ENCODE results near the gene TOX3. TPM values are rescaled to one million over a fixed set of nuclear protein-coding genes. Genes with fewer than 3 reads are reported as not detected.

TOX3 gene
- total RNA-seq, 1 donor from 2014 or later: not detected

DNA sequence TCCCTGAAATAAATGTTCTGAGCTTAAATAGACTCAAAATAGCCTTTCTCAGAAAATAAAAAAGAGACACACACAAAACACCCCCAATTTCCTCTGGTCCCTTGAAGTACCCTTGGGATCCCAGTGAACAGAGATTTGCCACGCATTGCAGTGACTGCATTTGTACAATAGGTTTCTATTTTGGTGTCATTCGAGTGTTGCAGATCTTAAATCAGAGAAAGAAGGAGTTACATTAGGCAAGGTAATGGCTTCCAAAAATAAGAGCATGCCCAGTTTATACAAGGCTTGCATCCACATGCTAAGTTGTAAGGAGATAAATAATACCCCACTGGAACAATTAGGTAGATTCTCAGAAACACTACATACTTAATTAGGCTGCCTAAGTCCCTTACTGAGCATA is 2.2 kb downstream of the TOX3 start:
- ATAC-seq: no peak
- DNase-seq: no peak
- intact Hi-C loops (cut with micrococcal nuclease): no loop called here

DNA sequence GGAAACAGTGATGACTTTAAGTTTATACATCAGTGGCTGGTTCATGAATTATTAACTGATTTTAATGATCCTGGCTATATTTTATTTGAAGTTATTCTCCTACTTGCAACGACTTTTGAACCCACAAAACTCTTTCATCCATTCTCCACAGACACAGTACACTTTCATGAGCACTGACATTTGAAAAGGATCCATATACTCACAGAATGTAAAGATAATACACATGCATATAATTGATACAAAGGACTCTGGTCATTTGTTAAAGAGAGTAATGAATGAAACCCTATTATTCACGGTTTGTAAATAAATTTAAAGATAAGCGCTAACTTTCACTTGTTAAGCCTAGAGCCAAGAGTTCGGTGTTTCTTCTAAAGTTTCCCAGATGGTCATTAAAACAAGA is 3.3 kb downstream of the TOX3 start:
- intact Hi-C loops (cut with micrococcal nuclease): no loop called here
- ATAC-seq: no peak

DNA sequence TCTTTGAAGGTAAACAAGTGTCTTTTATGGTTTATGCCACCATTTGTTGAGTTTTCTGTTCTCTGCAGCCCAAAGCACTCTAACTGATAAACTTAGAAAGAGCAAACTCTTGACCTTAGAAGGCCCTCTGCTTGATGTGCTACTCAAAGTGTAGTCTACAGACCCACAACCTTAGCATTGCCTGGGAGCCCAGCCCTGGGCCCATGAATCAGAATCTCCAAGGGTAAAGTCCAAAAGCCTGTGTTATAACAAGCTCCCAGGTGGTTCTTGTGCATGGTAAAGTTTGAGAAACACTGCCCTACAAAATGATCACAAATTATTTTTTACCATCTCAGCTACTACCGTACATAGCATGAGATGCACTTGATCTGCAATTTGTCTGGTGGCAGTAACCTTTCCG is 6.0 kb downstream of the TOX3 start:
- ATAC-seq: no peak
- intact Hi-C loops (cut with micrococcal nuclease): no loop called here

More for the DNA sequence above, 3.3 kb downstream of the TOX3 start:
- DNase-seq: no peak

DNA sequence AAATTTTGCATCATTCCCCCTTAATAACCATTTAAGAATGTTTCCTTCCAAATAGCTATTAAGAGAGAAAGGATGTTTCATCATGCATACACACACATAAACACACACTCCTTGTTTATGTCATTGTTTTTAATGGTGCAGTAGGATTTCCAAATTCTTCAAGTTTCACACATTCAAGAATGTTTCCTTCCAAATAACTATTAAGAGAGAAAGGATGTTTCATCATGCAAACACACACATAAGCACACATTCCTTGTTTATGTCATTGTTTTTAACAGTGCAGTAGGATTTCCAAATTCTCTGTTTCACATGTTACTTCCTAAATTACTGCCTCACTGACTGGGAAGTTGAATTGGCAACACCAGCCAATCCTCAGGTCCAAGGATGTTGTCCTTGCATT is 7.8 kb downstream of the TOX3 start:
- intact Hi-C loops (cut with micrococcal nuclease): no loop called here
- no peak for DNase-seq
- no peak for ATAC-seq

More for the DNA sequence above, 6.0 kb downstream of the TOX3 start:
- DNase-seq: no peak

DNA sequence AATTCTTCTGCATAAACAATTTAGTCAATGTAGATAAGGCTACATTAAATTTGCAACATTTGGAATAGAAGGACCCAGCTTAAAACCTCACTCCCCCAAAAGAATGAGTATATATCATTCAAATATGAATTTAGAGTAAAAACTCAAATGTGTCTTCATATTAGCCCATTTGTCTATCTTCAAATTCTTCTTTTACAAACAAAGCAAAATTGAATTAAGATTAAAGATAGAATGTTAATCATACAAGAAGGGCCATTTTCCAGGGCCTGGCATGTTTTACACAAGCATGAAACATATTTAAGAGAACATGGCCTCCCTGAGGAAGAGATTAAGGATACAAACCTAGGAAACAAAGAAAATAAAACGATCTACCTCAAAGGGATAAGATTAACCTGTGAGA is 8.4 kb downstream of the TOX3 start:
- ATAC-seq: no peak
- intact Hi-C loops (cut with micrococcal nuclease): no loop called here
- no peak for DNase-seq

DNA sequence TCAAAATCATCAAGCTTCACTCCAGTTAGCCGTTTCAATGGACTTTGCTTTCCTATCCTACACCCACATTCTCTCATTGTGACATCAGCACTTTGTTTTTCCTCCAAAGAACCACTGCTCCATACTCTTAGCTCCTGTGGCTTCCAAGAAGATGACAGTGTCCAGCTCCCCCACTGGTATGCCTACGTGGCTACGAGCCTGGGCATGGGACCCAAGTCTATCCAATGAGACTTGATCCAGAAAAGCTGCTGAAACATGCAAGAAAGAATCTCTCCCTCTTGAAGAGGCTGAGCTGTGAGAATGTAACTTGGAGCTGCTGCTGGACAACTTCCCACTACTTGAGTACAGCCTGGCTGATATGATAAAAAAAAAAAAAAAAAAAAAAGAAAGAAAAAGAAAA is 9.4 kb downstream of the TOX3 start:
- intact Hi-C loops (cut with micrococcal nuclease): no loop called here
- ATAC-seq: no peak
- DNase-seq: no peak

DNA sequence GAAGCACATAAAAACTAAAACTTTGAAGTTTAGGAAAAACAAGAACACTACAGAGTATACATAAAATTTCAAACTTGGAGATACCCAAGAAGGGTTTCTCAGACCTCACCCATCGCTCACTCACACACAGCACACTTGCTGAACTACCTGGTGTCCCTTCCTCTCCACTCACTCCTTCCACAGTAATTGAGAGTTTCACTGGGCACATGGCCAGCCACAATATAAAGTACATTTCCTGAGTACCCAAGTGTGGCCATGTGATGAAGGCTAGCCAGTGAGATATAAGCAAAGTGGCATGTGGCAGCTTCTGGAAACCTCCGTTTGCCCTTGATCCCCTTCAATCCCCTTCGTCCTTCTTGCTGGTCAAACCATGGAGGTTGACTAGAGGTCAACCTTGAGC is 11.9 kb downstream of the TOX3 start:
- no peak for DNase-seq
- no peak for ATAC-seq
- intact Hi-C loops (cut with micrococcal nuclease): no loop called here

DNA sequence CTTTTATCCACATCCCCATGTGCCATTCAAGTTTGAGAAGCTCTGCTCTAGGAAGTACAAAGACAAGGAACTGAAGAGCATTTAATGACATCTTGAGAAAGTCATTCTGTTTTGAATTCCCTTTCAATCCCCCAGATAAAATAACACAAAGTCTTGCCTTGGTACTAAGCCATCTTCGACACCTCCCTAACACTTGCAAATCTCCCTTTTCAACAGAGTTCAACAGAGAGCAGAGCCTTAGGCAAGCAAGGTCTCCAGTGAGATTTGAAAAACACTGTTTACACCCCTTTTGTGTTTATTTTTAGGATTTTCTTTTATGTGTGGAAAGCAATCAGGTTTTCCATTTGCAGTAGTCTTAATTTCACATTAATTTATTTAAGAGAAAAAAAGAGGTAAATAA is 13.6 kb downstream of the TOX3 start:
- DNase-seq (no peak), ATAC-seq (no peak)
- intact Hi-C loops (cut with micrococcal nuclease): no loop called here

DNA sequence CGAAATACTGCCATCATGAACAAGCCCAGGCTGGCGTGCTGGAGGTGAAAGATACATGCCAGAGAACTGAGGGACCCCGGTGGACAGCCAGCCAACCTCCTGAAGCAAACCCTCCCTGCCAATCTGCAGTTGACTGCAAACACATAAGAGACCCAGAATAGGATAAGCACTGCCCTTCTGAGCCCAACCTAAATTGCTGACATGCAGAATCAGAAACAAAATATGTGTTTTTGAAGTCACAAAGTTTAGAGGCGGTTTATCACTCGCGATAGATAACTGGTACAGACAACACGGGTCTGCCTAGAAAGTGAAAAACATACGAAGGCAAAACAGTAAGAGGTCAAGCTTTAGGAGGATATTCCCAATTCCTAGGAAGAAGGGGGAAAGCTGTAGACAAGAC is 14.6 kb downstream of the TOX3 start:
- no peak for ATAC-seq
- intact Hi-C loops (cut with micrococcal nuclease): no loop called here
- no peak for DNase-seq

DNA sequence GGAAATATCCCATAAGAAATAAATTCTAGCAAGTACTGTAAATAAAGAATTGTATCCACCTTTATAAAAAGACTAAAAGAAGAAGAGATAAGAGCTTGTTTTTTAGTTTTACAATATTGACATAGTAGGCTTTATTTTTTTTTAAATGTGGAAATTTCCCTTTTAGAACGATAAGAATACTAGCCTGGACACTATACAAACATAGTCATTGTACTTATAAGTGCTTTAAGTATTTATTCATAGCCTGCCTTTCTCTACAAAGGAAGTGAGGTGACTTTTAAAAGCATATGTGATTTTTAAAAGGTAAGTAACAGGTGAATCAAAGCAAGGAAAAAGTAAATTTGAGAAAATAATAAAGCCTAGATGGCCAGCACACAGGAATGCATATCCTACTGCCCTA is 17.7 kb downstream of the TOX3 start:
- no peak for DNase-seq
- intact Hi-C loops (cut with micrococcal nuclease): no loop called here
- no peak for ATAC-seq

DNA sequence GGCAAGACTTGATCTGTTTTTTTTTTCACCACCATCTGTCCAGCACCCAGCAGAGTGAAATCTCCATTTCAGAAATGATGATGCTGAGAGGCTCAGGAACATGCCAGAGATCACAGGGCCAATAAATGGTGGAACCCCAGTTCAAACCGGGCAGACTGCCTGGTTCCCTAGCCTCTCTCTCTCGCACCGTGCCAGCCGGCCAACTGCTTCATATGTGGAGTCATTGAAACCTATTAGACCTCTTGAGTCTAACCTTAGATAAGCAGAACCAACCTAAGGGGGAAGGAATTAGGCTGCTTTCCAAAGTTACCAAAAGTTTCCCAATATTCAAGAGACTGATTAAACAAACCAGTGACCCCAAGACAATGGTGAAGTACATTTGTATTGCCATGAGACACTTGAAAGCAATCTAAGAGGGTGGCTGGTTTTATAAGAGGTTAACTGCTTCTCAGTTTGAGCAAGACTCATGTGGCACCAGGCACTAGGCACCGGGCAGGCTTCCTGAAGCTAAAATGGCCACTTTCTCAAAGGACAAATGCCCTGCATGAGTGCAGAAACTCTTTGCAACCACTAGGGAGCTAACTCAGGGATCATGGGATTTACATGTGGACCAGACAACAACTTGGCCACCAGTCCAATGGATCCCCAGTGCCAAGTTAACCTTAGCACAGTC is 18.4 kb downstream of the TOX3 start:
- intact Hi-C loops (cut with micrococcal nuclease): no loop called here
- ATAC-seq: no peak
- no peak for DNase-seq

DNA sequence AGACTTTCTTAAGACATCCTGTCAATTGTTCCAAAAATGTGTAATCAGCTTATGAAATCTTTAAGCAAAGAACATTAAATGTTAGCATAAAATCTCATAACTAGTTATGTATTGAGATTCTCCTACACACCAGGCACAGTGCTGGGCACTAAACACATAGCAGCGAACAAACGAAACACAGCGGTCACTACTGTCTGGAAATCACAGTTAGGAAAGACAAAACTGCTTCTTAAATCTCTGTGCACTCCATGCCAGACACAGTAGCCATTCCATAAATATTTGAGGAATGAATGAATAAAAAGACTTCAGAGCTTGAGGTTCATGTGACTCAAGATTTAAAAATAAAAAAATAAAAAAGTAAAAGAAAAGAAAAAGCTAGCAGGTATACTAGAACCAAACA is 20.1 kb downstream of the TOX3 start:
- intact Hi-C loops (cut with micrococcal nuclease): no loop called here
- ATAC-seq (no peak), DNase-seq (no peak)

DNA sequence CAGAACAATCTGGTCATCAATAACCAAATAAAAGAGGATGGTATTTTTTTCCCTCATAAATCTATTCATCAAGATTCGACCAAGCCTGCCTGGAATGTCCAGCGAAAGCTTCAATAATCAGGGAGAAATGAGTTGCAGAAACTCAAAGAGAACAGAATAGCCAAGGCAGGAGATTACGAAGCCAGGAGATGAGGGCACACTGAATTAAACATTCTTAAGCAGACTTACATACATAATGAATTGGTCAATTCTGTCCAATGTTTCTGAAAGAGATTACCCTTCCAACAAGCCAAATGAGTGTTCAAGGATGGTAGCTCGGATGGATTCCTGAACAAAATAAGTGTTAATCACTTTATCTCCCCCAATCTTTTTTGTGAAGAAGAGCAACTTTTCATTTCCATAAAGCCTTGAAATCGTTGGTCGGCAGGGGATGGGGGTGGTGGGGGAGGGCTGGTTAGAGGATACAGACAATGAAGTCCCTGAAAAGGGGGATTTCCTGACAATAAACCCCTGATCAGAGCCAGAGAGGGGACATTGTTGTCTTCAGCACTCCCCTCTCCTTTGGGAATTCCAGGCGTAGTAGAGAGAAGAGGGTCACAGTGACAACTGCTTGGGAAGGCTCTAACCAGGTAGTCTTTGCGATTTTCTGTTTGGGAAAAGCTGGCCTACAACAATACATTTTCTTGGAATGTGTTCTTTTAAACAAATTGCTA is 20.7 kb downstream of the TOX3 start:
- no peak for ATAC-seq
- DNase-seq: no peak
- intact Hi-C loops (cut with micrococcal nuclease): no loop called here

DNA sequence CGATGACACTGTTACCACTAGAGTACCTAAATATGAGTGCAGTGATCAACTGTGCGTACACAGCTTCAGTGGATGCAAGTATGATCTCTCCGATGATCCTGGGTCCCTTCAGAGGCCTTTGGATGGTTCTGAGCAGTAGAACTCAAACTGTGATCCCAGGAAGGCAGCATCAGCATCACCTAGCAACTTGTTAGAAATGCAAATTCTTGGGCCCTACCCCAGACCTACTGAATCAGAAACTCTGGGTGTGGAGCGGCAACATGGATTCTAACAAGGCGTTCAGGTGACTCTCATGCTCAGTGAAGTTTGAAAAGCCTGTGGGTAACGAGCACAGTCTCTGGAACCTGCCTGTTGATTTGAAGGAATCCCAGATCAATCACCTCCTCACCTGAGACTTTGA is 25.4 kb downstream of the TOX3 start:
- no peak for DNase-seq
- intact Hi-C loops (cut with micrococcal nuclease): no loop called here
- ATAC-seq: no peak

DNA sequence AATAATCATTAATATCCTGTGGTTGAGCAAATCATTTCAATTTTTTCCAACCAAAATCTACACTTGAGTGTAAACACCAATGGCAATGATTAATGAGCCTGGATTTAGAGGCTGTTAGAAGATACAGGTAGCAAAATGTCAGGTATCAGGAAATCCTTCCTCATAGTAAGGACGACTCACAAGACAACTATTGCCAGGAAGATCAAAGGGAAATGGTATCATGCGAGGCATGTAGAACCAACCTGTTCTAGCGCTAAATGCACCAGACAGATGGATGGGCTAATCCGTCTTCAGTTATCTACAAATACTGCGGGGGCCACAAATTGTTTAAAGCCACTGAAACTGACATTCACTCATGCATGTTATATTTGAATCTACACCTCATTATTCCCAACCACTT is 28.1 kb downstream of the TOX3 start:
- DNase-seq (no peak), ATAC-seq (no peak)
- intact Hi-C loops (cut with micrococcal nuclease): no loop called here

DNA sequence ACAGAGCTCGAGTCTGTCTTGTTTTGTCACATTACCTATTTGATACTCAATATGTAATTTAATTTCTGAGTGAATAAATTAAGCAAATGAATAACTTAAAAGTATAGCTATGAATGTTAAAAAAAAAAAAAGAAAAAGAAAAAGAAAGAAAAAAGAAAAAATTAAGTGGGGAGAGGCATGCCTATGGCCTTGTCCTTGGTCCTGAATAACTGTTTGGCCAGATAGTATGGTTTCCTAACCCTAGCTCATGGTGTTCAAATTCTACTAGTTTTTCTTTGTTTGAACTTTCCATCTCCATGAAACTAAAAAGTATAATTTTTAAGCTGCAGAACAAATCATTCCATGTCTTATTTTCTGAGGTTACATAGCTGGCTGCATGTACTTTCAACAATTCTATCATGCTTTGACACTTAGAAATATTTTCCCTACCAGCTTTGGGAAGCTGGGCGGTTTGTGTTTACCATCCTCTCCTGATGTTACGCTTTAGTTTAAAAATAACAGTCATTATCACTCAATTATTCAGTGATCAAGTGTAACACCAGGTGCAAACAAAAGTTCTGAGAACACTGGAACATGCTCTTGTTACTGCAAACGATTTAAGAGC is 31.8 kb downstream of the TOX3 start:
- DNase-seq (no peak), ATAC-seq (no peak)
- intact Hi-C loops (cut with micrococcal nuclease): no loop called here

DNA sequence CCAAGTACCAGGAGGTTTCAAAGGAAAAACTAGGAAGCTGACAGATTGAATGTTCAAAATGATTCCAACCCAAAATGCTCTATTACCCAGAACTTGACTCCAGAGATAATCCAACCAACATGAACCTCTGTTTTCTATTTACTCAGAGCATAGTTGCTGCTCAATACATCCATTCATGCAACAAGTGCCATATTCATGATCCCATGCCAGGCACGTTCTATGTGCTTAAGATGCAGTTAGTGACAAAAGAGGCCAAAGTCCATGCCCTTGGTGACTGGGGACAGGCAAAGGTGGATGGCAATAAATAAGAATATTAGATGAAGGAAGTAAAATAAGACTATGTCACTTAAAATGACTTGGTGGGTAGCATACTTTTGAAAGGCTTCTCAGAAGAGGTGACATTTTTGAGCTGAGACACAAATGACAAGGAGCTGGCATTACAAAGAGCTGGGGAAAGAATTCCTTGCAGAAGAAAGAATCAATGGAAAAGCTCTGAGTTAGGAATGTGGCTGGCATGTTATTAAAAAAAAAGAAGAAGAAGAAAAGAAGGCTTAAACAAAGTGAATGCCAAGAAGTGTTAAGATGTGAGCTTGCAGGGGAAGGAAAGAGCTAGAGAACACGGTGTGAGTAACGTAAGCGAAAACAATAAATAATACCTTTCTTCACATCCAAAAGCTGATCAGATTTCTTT is 34.5 kb downstream of the TOX3 start:
- no peak for ATAC-seq
- intact Hi-C loops (cut with micrococcal nuclease): no loop called here
- no peak for DNase-seq

DNA sequence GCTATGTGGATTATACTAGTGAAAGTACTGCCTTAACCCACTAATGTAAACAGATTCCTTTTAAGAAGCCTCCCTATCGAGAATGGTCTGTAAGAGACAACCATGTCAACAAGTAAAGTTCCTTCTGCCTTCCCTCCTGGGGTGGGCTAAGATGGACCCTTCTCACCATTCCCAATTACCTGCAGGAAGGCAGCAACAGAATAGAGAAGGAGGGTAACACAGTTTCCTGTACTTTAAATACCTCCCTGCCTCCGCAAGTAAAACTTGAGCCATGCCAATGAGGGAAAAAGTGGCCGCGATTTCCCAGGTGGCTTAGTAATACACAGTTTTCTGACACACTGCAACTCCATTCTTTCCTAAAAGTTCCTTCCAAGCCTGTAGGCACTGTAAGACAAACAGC is 45.2 kb downstream of the TOX3 start:
- ATAC-seq (no peak), DNase-seq (no peak)
- intact Hi-C loops (cut with micrococcal nuclease): no loop called here

DNA sequence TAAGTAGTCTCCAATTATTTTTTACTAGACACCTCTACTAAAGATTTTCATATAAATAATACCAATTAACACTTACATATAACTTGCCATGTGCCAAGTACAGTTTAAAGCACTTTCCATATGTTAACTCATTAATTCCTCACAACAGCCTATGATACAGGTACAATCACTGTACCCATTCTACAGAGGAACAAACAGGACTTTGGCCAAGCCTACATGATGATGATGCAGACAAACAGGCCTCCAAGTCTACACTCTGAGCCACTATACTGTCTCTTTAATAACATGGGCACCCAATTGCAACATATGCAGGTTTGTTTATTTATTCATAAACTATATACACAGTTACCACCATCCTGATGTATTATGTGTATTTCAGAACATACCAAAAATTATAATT is 46.0 kb downstream of the TOX3 start:
- no peak for ATAC-seq
- no peak for DNase-seq
- intact Hi-C loops (cut with micrococcal nuclease): no loop called here

DNA sequence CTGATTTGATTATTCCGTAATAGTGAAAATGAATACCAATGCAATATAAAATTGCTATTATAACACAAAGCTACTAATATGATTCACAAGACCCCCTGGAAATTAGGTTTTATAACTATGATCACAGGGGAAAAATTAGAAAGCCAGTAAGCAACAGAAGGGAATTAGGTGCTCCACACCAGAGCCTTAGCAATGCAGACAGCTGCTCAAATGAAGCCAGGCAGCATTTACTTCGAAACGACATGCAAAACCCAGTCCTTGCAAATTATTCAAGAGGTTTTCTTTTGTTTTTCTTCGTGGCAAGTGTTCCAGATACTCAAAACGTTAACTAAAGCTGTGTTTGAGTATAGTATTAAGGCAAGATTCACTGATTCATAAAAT is 47.9 kb downstream of the TOX3 start:
- intact Hi-C loops (cut with micrococcal nuclease): no loop called here
- DNase-seq (no peak), ATAC-seq (no peak)

All from left ventricle myocardium superior (tissue), 1 donor.